Measurements from ENCODE around the gene NAXE.
"Not testable (repeated sequence)": the region's sequence is repeated elsewhere in the genome, so short reads cannot be mapped to it uniquely, and the experiment has no call there.

NAXE gene

GRCh38 chr1:156571261-156571852, 20.2 kb upstream of the NAXE start:
- DNase-seq (ENCODE audit: low read depth): no peak

GRCh38 chr1:156571919-156572662, 19.5 kb upstream of the NAXE start, which contains the start of gene IQGAP3:
TSS of gene IQGAP3 (minus strand) at chr1:156572565. CDS start at chr1:156572529, 36 bp downstream.
- peak; percentile 38 for DNase-seq (ENCODE audit: low read depth)

- no peak for DNase-seq (ENCODE audit: low read depth)
Observed at GRCh38 chr1:156572663-156573018, 18.9 kb upstream of the NAXE start.

DNA sequence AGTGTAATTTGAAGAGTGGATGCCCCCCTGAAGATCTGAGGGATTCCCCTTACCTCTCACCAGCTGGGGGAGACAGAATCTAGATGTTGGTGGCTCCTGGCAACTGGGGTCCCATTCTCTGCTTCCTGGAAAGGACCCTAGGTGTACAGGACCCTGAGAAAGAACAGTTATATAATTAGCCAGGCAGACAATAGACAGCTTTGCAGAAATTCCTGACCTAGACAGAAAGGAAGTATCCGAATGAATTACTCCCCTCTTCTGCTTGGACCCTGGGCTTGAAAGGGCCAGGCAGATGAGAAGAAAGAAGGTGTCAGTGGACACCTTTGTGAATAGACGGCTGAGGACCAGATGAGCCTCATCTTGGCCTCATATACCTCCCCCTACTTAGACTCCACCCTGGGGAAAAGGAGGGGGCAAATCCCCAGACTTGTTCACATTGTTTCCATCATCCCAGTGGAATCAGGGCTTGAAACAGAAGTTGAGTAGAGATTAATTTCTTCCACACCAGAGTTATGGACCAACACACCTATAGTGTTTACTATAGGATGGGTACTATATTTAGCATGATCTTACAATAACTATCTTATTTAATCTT, 17.4 kb upstream of the NAXE start:
- DNase-seq (ENCODE audit: low read depth): no peak

- DNase-seq (ENCODE audit: low read depth): no peak
Observed at GRCh38 chr1:156577550-156577949, 14.0 kb upstream of the NAXE start.

DNA sequence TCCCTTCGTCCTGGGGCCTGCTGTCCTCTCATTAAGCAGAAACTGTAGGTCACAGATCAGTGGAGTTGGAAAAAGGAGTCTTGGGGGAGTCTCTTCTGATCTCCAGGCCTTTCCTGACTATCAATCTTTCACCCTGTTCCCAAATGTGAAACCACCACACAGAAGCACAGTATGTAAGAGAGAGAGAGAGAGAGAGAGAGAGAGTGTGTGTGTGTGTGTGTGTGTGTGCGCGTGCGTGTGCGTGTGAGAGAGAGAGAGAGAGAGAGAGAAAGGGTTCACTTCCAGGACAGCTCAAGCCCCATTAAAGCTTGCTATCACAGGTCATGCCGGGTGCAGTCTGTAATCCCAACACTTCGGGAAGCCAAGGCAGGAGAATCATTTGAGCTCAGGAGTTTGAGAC, 13.5 kb upstream of the NAXE start:
- no peak for DNase-seq (ENCODE audit: low read depth)

DNA sequence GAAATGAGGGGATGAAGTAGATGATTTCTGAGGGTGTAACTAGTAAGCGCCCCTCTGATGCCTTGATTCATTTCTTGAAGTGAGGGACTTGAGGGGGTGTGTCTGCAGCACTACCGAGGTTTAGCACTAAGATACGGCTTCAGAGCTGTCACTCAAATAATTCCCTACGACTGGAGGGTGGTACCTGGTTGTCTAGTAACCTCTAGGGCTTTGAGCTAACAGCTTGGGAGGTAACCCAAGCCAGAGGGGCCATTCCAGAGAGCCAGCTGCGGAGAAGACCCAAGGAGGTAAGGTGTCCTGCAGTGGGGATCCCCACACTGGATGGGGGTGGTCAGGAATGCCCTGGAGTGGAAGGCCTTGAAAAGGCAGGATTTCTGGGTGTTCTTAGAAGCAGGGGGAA, 12.1 kb upstream of the NAXE start, which contains the start of gene TTC24:
Gene TTC24, plus strand, starts transcription at position 252 of the 400 bp plus-strand sequence. CDS start 1,642 bp downstream, outside the sequence.
- DNase-seq (ENCODE audit: low read depth): no peak

DNA sequence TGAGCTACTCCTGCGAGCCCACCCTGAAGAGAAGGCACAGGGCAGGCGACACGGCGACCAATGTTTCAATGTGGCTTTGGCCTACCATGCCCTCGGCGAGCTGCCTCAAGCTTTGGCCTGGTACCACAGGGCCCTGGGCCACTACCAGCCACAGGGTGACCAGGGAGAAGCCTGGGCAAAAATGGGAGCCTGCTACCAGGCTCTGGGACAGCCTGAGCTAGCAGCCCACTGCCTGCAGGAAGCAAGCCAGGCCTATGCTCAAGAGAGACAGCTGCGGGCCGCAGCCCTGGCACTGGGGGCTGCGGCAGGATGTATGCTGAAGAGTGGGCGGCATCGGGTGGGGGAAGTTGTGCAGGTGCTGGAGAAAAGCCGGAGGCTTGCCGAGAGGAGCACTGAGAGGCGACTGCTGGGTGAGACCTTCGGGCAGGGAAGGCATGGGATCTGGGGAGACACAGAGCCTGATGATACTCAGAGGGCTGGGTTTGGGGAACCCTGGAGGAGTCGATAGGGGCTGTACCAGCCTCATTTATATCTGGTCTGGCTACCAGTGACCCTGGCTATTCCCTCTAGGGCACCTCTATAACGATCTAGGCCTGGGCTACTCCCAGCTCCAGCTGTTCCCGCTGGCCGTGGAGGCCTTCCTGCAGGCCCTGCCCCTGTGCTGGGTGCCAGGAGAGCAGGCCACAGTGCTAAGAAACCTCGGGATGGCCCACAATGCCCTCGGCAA, 9.8 kb upstream of the NAXE start:
- DNase-seq (ENCODE audit: low read depth): peak; percentile 24

DNA sequence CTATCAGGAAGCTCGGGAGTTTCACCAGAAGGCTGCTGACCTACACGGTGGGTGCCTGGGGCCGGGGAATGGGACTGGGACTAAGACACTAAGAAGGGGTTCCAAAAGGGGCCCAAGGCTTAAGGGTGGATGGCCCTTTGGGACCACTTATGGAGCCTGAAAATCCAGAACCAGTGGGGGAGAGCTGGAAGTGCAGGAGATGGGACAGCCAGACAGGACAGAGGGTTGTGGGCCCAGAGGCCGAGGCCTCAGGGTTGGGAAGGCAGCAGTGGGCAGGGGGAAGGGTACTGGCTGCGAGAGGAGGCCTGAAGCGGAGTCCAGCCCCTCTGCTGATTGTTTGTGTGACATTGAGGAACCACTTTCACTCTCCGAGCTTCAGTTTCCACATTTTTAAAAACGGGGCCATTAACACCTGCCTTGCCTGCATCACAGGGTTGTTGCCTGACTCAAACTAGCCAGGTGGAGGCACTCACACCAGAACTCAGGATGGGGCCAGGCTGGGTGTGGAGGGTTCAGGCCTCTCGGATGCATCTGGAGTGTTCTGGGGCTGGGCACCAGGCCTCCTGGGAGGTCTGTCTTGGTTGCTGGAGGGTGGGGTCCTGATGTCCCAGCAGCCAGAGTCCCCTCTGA, 9.1 kb upstream of the NAXE start:
- no peak for DNase-seq (ENCODE audit: low read depth)

- DNase-seq (ENCODE audit: low read depth): peak; percentile 61
Observed at GRCh38 chr1:156583821-156584622, 7.6 kb upstream of the NAXE start.

DNA sequence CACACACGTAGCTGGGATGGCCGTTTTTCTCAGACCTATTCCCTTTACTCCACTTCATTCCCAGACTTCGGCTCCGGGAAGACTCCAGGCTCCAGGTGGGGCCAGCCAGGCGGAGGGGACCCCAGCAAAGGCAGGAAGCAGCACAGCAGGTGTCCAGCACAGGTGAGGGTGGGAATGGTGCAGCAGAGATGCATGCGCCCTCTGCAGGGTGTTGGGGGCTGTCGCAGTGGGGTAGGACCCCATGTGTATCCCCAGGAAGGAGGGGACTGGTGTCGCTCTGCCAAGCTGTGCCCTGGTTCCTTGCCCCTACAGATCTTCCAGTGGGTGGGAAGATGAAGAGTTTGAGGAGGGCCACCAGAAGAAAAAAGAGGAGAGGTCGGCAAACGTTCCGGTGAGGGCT, 6.8 kb upstream of the NAXE start:
- no peak for DNase-seq (ENCODE audit: low read depth)

DNA sequence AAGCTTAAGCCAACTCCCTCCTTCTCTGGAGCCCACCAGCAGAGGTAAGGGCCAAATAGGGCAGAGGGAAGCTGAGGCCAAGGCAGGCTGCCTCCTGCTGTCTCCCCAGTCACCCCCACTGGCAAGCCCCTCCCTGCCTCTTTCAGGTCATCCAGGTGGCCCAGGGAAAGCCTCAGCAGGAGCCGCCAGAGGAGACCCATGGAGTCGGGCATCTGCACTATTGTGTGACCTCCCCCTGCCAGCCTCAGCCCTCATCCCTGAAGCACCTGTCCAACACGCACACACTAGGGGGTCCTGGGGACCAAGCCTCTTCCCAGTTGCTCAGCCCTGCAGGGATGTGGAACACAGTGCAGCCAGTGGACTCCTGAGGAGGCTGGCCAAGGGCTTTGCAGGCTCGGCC, 5.3 kb upstream of the NAXE start:
- no peak for DNase-seq (ENCODE audit: low read depth)

DNA sequence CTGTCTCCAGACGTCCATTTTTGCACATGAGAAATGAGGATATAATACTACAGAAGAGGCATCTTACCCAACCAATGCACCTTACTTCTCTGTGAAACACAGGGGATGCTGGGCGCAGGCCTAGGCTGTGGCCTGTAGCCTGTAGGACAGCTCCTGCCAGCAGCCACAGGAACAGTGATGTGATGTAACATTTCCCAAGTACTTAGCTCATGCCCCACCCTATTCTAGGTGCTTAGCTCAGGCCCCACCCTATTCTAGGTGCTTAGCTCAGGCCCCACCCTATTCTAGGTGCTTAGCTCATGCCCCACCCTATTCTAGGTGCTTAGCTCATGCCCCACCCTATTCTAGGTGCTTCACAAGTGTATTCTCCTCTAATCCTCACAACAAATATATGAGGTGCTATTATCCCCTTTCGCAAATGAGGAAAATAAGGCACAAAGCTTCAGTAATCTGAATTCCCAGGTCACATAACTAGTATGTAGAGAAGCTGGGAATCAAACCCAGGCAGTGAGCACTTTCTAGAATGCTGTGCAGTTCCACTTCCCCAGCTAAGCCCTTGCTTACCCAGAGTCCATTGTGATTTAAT, 4.6 kb upstream of the NAXE start:
- no peak for DNase-seq (ENCODE audit: low read depth)

DNA sequence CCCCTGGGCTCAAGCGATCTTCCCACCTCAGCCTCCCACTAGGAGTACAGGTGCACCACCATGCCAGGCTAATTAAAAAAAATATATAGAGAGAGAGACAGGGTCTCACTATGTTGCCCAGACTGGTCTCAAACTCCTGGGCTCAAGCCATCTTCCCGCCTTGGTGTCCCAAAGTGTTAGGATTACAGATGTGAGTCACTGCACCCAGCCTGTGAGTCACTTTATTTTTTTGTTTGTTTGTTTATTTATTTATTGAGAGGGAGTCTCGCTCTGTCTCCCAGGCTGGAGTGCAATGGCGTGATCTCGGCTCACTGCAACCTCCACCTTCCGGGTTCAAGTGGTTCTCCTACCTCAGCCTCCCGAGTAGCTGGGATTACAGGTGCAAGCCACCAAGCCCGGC, 3.6 kb upstream of the NAXE start:
- not testable (repeated sequence) for DNase-seq (ENCODE audit: low read depth)

- DNase-seq (ENCODE audit: low read depth): no peak
Observed at GRCh38 chr1:156589546-156589945, 2.0 kb upstream of the NAXE start.

DNA sequence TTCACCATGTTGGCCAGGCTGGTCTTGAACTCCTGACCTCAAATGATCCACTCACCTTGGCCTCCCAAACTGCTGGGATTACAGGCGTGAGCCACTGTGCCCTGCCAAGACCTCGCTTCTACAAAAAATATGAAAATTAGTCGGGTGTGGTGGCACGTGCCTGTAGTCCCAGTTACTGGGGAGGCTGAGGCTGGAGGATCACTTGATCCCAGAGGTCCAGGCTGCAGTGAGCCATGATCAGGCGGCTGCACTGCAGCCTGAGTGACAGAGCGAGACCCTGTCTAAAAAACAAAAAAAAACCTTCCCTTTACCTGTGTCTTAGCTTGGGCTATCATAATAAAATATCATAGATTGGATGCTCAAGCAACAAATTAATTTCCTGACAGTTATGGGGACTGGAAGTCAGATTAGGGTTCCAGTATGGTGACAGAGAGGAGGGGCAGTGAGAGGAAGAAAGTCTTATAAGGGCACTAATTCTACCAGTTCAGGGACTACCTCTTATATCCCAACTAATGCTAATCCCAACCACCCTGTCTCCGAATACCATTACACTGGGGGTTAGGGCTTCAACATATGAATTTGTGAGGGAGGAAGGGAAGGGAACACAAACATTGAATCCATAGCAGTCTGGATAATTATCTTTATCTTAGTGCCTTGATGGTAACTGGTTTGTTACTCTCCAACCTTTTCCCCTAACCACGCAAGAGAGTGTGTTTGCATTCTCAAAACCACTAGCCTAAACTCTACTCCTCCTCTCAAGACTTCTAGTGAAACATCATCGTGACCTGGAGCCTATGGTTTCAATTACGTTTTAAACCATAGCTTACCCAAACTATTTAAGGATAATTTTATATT, 1.0 kb upstream of the NAXE start:
- no peak for DNase-seq (ENCODE audit: low read depth)

DNA sequence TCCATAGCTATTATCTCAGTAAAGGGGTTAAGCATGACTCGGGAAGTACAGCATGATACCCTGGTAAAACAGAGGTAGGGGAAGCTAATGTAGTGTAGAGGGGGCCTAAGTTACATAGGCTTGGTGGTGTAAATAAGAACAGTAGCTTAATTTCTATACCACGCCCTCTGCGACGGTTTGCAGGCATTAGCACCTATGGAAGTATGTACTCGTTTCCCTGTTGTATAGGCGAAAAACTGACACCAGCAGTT, 470 bp upstream of the NAXE start:
- DNase-seq (ENCODE audit: low read depth): no peak

DNA sequence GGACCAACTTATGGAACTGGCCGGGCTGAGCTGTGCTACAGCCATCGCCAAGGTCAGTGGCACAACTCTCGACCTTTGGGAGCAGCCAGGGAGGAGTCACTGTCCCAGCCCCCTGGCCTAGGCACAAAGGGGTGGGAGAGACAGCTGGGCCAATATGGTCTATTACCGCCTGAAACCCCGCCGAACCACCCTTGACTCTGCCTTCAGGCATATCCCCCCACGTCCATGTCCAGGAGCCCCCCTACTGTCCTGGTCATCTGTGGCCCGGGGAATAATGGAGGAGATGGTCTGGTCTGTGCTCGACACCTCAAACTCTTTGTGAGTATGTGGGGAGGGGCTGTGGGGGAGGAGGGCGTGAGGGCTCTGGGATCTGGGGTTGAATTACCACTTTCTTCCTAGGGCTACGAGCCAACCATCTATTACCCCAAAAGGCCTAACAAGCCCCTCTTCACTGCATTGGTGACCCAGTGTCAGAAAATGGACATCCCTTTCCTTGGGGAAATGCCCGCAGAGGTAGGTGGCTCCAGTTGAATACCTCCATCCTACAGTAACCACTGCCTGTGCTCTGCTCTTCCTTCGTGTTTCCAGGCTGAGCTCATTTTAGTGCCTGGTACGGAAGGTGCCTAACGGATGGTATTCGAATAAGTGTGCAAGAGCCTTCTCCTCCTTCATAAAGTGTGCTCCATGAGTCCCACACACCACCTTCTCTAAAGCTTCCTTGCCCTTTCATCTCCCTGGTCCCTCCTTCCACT, 758 bp downstream of the NAXE start:
- DNase-seq (ENCODE audit: low read depth): no peak

GRCh38 chr1:156592910-156593660, 1.5 kb downstream of the NAXE start:
- no peak for DNase-seq (ENCODE audit: low read depth)
